Esophagus muscularis mucosa (tissue), 3 donors: ENCODE measurements around the gene E2F6.

Experiments used
- POLR2A ChIP-seq: fragments of 450-650 bp; IDR thresholded peaks from one replicate; pipeline ENCODE4 v1.6.1; 2017; ENCODE audit warnings: antibody characterized with exemption, moderate library complexity, mild to moderate bottlenecking, low read depth
- TF ChIP-seq, protein P1 (sequence below), 3 experiments: fragments of 200-600 bp in 2 of 3; fragments of 450-650 bp in 1 of 3; sonication (generic) in 2 of 3; IDR thresholded peaks; one replicate each; pipeline ENCODE4 v1.5.1; 2017 to 2019; ENCODE audit warnings: antibody characterized with exemption in 3 of 3, mild to moderate bottlenecking in 2 of 3, moderate library complexity in 1 of 3

DNA sequence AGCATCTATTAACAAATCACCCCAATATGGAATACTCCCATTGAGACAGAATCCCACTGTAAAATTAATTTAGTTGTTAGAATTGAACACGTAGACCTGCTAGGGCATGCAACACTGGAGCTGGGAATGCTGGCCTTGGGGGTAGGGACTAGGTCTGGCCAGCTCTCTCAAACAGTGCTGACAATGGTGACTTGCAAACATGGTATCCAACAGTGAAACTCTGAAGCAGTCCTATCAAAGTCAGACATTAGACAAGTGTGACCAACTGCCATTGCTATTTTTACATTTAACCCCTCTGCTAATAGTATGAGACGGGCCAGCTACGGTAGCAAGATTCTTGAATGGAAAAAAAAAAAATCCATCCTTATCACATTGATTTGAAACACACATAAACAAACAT is 7.2 kb downstream of the E2F6 start:
- TF ChIP-seq, protein P1, sequence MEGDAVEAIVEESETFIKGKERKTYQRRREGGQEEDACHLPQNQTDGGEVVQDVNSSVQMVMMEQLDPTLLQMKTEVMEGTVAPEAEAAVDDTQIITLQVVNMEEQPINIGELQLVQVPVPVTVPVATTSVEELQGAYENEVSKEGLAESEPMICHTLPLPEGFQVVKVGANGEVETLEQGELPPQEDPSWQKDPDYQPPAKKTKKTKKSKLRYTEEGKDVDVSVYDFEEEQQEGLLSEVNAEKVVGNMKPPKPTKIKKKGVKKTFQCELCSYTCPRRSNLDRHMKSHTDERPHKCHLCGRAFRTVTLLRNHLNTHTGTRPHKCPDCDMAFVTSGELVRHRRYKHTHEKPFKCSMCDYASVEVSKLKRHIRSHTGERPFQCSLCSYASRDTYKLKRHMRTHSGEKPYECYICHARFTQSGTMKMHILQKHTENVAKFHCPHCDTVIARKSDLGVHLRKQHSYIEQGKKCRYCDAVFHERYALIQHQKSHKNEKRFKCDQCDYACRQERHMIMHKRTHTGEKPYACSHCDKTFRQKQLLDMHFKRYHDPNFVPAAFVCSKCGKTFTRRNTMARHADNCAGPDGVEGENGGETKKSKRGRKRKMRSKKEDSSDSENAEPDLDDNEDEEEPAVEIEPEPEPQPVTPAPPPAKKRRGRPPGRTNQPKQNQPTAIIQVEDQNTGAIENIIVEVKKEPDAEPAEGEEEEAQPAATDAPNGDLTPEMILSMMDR (IDR thresholded peaks at IDR 0.05): no peak
- TF ChIP-seq POLR2A: no peak
